GM19397 (cell line): Measurements from ENCODE around the gene NEURL1B.
"Not testable (repeated sequence)": the region's sequence is repeated elsewhere in the genome, so short reads cannot be mapped to it uniquely, and the experiment has no call there.

Experiments used
- ATAC-seq: cut with Tn5 transposase; IDR thresholded peaks from one replicate; pipeline ENCODE4 v1.9.1; 2021; ENCODE audit warnings: mild to moderate bottlenecking, moderate library complexity; ENCODE audit not compliant: unreplicated experiment

Gene NEURL1B

DNA sequence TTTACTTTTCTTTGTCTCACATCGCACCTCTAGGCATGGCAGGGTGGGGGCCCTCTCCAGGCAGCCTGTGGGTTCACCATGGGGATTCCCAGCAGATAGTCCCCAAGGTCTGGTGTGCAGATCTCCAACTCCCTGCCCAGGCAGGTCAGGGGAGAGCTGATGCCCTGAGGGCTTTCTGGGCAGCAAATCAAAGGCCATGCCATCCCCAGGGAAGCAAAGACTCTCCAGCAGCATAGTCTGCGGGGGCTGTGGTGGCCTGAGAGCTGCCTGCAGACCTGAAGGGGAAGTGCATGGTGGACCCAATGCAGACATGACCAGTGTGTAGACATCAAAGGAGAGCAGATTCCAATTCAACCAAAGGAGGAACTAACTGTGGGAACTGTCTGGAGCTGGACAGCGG lies 7.7 kb downstream of the NEURL1B start:
- ATAC-seq = no peak

GRCh38 chr5:172656496-172656895 lies 15.4 kb downstream of the NEURL1B start:
- ATAC-seq = not testable (repeated sequence)

- not testable (repeated sequence) for ATAC-seq
Measured at GRCh38 chr5:172657524-172658233, 16.6 kb downstream of the NEURL1B start.

- ATAC-seq = no peak
Measured at GRCh38 chr5:172658391-172658790, 17.3 kb downstream of the NEURL1B start.

- no peak for ATAC-seq
Measured at GRCh38 chr5:172658961-172659501, 18.0 kb downstream of the NEURL1B start.

DNA sequence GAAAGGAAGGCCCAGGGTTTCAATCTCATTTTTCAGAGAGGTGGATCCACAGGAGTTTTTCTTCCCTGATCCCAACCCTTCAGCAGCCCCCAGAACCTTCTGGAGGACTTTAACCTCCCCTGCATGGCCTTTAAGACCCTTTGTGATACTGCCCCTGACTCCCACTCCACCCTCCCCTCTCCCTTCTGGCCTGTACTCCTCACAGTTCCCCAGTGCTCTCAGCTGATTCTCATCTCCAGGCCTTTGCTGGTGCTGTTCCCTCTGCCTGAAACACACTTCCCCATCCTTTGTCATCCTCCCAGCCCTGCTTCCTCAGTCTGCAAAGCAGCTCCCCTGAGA lies 18.5 kb downstream of the NEURL1B start:
- ATAC-seq = no peak

- no peak for ATAC-seq
Measured at GRCh38 chr5:172659909-172660628, 19.0 kb downstream of the NEURL1B start.

- ATAC-seq = no peak
Measured at GRCh38 chr5:172660974-172661373, 19.9 kb downstream of the NEURL1B start.

DNA sequence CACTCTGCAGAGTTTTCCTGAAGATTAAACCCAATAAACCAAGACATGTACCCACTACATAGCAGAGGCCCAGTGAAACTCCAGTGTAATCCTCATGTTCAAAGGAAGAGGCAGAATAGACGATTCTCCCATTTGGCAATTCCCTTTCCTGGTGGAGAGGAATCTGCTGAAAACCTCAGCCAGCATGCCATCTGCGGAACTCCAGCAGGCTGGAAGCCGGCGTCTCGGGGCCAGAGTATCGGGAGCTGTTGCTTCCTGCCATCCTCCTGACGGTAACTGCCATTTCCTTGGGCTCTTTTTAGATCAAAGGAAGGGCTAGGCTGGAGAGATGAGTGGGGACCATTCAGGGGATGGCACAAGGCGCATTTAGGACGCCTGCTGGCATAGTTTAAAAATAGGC lies 20.5 kb downstream of the NEURL1B start:
- ATAC-seq = no peak

DNA sequence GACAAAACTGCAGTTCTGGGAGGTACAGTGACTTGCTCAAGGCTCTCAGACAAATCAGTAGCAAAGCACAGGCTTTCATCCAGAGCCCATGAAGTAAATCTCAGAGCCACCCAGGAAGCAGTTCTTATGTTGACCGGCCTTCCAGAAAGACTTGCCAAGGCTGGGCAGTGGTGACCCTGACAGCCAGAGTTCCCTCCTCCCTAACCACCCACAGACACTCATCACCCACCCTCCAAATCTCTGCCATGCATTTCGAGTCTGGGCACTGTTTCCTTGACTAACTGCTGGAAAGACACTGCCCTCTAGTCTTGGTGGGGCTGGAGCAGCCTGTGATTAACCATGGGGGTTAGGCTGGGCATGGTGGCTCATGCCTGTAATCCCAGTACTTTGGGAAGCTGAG lies 21.5 kb downstream of the NEURL1B start:
- no peak for ATAC-seq

DNA sequence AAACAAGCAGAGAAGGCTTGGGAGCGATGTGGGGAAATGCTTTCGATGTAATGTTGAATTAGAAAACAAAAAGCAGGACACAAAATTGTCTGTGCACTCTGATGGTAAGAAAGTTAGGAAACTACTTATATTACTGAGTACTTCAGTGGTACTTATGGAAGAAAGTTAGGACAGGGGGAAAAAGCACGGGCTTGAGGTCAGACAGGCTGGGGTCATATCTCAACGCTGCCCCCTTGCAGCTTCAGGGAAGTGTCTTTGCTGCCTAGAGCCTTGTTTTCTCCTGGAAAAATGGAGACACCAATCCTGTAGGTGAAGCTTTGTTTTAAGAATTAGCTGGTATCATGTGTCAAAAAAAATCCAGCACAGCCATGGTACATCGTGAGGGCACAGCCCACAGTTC lies 23.0 kb downstream of the NEURL1B start:
- ATAC-seq = no peak

- ATAC-seq = no peak
Measured at GRCh38 chr5:172664681-172665541, 23.8 kb downstream of the NEURL1B start.

DNA sequence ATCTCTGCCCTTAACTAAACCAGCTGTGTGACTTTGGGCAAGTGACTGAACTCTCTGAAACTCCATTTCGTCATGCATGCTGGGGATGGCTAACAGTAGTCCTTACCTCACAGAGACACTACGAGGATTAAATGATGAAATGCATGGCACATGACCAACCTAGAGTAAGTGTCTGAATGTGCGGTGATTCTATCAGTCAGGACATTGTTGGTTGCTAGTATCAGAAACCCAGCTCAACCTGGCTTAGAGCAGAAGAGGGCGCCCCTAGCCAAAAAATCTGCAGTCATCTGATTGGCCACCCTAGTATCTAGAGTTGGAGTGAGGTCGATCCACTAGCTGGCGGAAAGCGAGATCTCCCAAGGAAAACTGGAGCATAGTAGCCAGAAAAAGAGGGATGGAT lies 25.2 kb downstream of the NEURL1B start:
- ATAC-seq = no peak

GRCh38 chr5:172667786-172668593 lies 26.9 kb downstream of the NEURL1B start:
- no peak for ATAC-seq

- no peak for ATAC-seq
Measured at GRCh38 chr5:172668594-172669071, 27.6 kb downstream of the NEURL1B start.

- ATAC-seq = no peak
Measured at GRCh38 chr5:172669386-172670004, 28.4 kb downstream of the NEURL1B start.

DNA sequence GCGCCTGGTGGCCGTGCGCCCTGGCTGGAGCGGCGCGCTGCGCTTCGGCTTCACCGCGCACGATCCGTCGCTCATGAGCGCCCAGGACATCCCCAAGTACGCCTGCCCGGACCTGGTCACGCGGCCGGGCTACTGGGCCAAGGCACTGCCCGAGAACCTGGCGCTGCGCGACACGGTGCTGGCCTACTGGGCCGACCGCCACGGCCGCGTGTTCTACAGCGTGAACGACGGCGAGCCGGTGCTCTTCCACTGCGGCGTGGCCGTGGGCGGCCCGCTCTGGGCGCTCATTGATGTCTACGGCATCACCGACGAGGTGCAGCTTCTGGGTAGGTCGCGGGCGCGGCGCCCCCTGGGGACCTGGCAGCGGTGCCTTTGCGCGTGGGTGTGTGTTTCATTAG lies 28.9 kb downstream of the NEURL1B start:
- no peak for ATAC-seq

DNA sequence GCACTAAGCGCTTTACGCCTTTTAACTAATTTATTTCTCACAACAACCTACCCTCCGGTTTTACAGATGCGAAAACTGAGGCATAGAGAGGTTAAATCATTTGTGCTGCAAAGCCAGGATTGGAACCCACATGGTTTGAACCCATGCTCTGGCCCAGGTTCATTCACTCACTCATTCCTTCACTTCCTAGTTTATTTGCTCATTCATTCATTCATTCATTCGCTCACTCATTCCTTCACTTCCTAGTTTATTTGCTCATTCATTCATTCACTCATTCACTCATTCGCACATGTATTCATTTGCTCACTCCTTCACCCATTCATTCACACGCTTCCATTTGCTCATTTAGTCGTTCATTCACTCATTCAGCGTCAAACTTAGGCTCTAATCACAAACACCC lies 29.4 kb downstream of the NEURL1B start:
- no peak for ATAC-seq

DNA sequence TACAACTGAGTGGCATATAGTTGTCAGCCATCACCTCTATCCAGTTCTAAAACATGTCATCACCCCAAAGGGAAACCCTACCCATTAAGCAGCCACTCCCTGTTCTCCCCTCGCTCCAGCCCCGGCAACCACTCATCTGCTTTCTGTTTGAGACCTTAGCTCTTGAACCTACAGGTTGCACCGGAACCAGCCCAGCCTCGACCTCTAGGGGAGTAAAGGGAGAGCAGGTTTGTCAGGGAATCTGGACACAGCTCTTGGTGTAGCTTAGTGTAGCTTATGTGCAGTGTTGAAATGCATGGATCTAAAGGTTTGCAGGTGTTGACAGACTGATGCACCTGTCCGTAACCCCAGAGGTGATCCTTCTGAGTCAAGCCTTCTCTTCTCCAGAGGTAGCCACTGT lies 30.0 kb downstream of the NEURL1B start:
- no peak for ATAC-seq

GRCh38 chr5:172672681-172673080 lies 31.6 kb downstream of the NEURL1B start:
- ATAC-seq = no peak
